WTC11 (cell line): Measurements from ENCODE around the gene FOXP1. TPM values are rescaled to one million over a fixed set of nuclear protein-coding genes. Genes with fewer than 3 reads are reported as not detected.

Experiments used
- ATAC-seq: fragments of 200-7000 bp; cut with Tn5 transposase; 2 replicates; pipeline ENCODE4 v1.10.0; 2021; ENCODE audit warnings: mild to moderate bottlenecking, moderate library complexity
- CTCF ChIA-PET: fragments of 300-600 bp; sonication (Branson Sonifier 250); formaldehyde crosslinking; loops from one replicate; lab custom pipeline; 2021; ENCODE audit warnings: antibody characterized with exemption; lab: Charles Lee
- POLR2A ChIA-PET: fragments of 350-600 bp; sonication (Branson Sonifier 250); formaldehyde crosslinking; loops from one replicate; lab custom pipeline; 2021; ENCODE audit warnings: antibody characterized with exemption; lab: Charles Lee
- DNase-seq: peaks from one replicate; pipeline ENCODE4 v3.0.0; 2021; ENCODE audit warnings: low spot score
- H3K27ac Mint-ChIP-seq: 2 replicates; pipeline ENCODE4 v1.8.0; 2021; ENCODE audit warnings: mixed read lengths
- H3K27me3 Mint-ChIP-seq: 2 replicates; pipeline ENCODE4 v1.8.0; 2021; ENCODE audit warnings: low read depth, mild to moderate bottlenecking, moderate library complexity, mixed read lengths
- H3K36me3 Mint-ChIP-seq: 2 replicates; pipeline ENCODE4 v1.8.0; 2021; ENCODE audit warnings: mixed read lengths
- H3K4me1 Mint-ChIP-seq: 2 replicates; pipeline ENCODE4 v1.8.0; 2022; ENCODE audit warnings: mixed read lengths
- H3K4me3 Mint-ChIP-seq: 2 replicates; pipeline ENCODE4 v1.8.0; 2021; ENCODE audit warnings: mild to moderate bottlenecking, moderate library complexity, mixed read lengths
- H3K9me3 Mint-ChIP-seq: 2 replicates; pipeline ENCODE4 v1.8.0; 2021; ENCODE audit warnings: mixed read lengths
- CREB1 ChIP-seq: sonication (generic); formaldehyde crosslinking; IDR thresholded peaks from 2 replicates; pipeline ENCODE4 v1.8.0; 2023; ENCODE audit warnings: mild to moderate bottlenecking, missing genetic modification reagents
- E2F4 ChIP-seq: sonication (generic); formaldehyde crosslinking; IDR thresholded peaks from 2 replicates; pipeline ENCODE4 v1.8.1; 2022; ENCODE audit warnings: low read depth, mild to moderate bottlenecking, moderate library complexity, missing genetic modification reagents, borderline replicate concordance
- E2F5 ChIP-seq: sonication (generic); formaldehyde crosslinking; IDR thresholded peaks from 2 replicates; pipeline ENCODE4 v1.8.1; 2022; ENCODE audit warnings: mild to moderate bottlenecking, moderate library complexity, missing genetic modification reagents
- ETV6 ChIP-seq: sonication (generic); formaldehyde crosslinking; IDR thresholded peaks from 2 replicates; pipeline ENCODE4 v1.8.1; 2022; ENCODE audit warnings: mild to moderate bottlenecking, missing genetic modification reagents
- FOXJ3 ChIP-seq: sonication (generic); formaldehyde crosslinking; IDR thresholded peaks from 2 replicates; pipeline ENCODE4 v1.9.0; 2021; ENCODE audit warnings: missing genetic modification reagents, mild to moderate bottlenecking, borderline replicate concordance
- JAZF1 ChIP-seq: fragments of 250-450 bp; sonication (Bioruptor Pico); IDR thresholded peaks from 2 replicates; pipeline ENCODE4 v1.9.0; 2021; ENCODE audit warnings: moderate library complexity, mild to moderate bottlenecking, inconsistent platforms
- JUN ChIP-seq: sonication (generic); formaldehyde crosslinking; IDR thresholded peaks from 2 replicates; pipeline ENCODE4 v1.8.0; 2023; ENCODE audit warnings: mild to moderate bottlenecking, missing genetic modification reagents
- MYBL2 ChIP-seq: sonication (generic); formaldehyde crosslinking; IDR thresholded peaks from 2 replicates; pipeline ENCODE4 v1.8.1; 2023; ENCODE audit warnings: mild to moderate bottlenecking, moderate library complexity, missing genetic modification reagents
- NFATC4 ChIP-seq: fragments of 250-450 bp; sonication (Bioruptor Pico); IDR thresholded peaks from 2 replicates; pipeline ENCODE4 v1.9.0; 2021; ENCODE audit warnings: mild to moderate bottlenecking
- NR2C2 ChIP-seq: sonication (generic); formaldehyde crosslinking; IDR thresholded peaks from 2 replicates; pipeline ENCODE4 v1.8.0; 2022; ENCODE audit warnings: mild to moderate bottlenecking, missing genetic modification reagents
- RORB ChIP-seq: fragments of 250-450 bp; sonication (Bioruptor Pico); IDR thresholded peaks from 2 replicates; pipeline ENCODE4 v1.9.0; 2021; ENCODE audit warnings: mild to moderate bottlenecking
- SOX15 ChIP-seq: fragments of 250-450 bp; sonication (Bioruptor Pico); IDR thresholded peaks from 2 replicates; pipeline ENCODE4 v1.9.0; 2021; ENCODE audit warnings: mild to moderate bottlenecking
- SP1 ChIP-seq: sonication (generic); formaldehyde crosslinking; conservative IDR thresholded peaks from 2 replicates; pipeline ENCODE4 v1.8.1; 2022; ENCODE audit warnings: missing genetic modification reagents
- ZNF138 ChIP-seq: sonication (generic); formaldehyde crosslinking; conservative IDR thresholded peaks from 2 replicates; pipeline ENCODE4 v1.8.1; 2022; ENCODE audit warnings: mild to moderate bottlenecking, moderate library complexity, missing genetic modification reagents
- ZNF423 ChIP-seq: fragments of 250-450 bp; sonication (Bioruptor Pico); IDR thresholded peaks from 2 replicates; pipeline ENCODE4 v2.1.2; 2022; ENCODE audit warnings: mild to moderate bottlenecking, moderate library complexity
- total RNA-seq: library from RNA; stranded (reverse); gene quantifications from 3 replicates; pipeline ENCODE4 v1.2.3, GENCODE V29; 2021
- TF ChIP-seq, protein P1 (sequence below): sonication (generic); formaldehyde crosslinking; IDR thresholded peaks from 2 replicates; pipeline ENCODE4 v1.8.1; 2022; ENCODE audit warnings: low read depth, missing genetic modification reagents, borderline replicate concordance
- TF ChIP-seq, protein P2 (sequence below): sonication (generic); formaldehyde crosslinking; IDR thresholded peaks from 2 replicates; pipeline ENCODE4 v1.8.0; 2023; ENCODE audit warnings: missing genetic modification reagents
- TF ChIP-seq, protein P3 (sequence below): fragments of 250-450 bp; sonication (Bioruptor Pico); IDR thresholded peaks from 2 replicates; pipeline ENCODE4 v2.1.2; 2022; ENCODE audit warnings: mild to moderate bottlenecking, moderate library complexity
- TF ChIP-seq, protein P4 (sequence below): fragments of 250-450 bp; sonication (Bioruptor Pico); IDR thresholded peaks from 2 replicates; pipeline ENCODE4 v1.9.0; 2021; ENCODE audit warnings: moderate library complexity, mild to moderate bottlenecking, inconsistent platforms, borderline replicate concordance
- TF ChIP-seq, protein P5 (sequence below): sonication (generic); formaldehyde crosslinking; IDR thresholded peaks from 2 replicates; pipeline ENCODE4 v1.8.0; 2022; ENCODE audit warnings: mild to moderate bottlenecking, missing genetic modification reagents

Gene FOXP1
- total RNA-seq, 1 experiment from 2014 or later, result 25.8 TPM

- no peak for TF ChIP-seq ETV6 (CRISPR knock-in tag)
- TF ChIP-seq, protein P1, sequence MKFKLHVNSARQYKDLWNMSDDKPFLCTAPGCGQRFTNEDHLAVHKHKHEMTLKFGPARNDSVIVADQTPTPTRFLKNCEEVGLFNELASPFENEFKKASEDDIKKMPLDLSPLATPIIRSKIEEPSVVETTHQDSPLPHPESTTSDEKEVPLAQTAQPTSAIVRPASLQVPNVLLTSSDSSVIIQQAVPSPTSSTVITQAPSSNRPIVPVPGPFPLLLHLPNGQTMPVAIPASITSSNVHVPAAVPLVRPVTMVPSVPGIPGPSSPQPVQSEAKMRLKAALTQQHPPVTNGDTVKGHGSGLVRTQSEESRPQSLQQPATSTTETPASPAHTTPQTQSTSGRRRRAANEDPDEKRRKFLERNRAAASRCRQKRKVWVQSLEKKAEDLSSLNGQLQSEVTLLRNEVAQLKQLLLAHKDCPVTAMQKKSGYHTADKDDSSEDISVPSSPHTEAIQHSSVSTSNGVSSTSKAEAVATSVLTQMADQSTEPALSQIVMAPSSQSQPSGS (CRISPR knock-in tag), result no peak
- no peak for TF ChIP-seq CREB1
These were observed 414.6 kb downstream of the FOXP1 start (continued) for GRCh38 chr3:71168880-71169411.

GRCh38 chr3:71168121-71168721, 415.3 kb downstream of the FOXP1 start:
- H3K27me3 Mint-ChIP-seq, result no peaks in the 10 kb centered on the region
- peaks cover 4% of the 10 kb centered on the region; the same call in 1 of the 2 replicates for H3K9me3 Mint-ChIP-seq
- no peak overlapping the region; the same call in 1 of the 2 replicates for H3K27ac Mint-ChIP-seq
- TF ChIP-seq ZNF138 (no peak), SP1 (CRISPR knock-in tag) (no peak), FOXJ3 (no peak), RORB (CRISPR knock-in tag) (no peak), E2F5 (CRISPR knock-in tag) (no peak), JAZF1 (CRISPR knock-in tag) (no peak), NFATC4 (CRISPR knock-in tag) (no peak), MYBL2 (CRISPR knock-in tag) (no peak), SOX15 (CRISPR knock-in tag) (no peak), JUN (CRISPR knock-in tag) (no peak), E2F4 (CRISPR knock-in tag) (no peak), ZNF423 (no peak), NR2C2 (CRISPR knock-in tag) (no peak)
- TF ChIP-seq, protein P2, sequence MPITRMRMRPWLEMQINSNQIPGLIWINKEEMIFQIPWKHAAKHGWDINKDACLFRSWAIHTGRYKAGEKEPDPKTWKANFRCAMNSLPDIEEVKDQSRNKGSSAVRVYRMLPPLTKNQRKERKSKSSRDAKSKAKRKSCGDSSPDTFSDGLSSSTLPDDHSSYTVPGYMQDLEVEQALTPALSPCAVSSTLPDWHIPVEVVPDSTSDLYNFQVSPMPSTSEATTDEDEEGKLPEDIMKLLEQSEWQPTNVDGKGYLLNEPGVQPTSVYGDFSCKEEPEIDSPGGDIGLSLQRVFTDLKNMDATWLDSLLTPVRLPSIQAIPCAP (CRISPR knock-in tag), result no peak
- TF ChIP-seq, protein P3, sequence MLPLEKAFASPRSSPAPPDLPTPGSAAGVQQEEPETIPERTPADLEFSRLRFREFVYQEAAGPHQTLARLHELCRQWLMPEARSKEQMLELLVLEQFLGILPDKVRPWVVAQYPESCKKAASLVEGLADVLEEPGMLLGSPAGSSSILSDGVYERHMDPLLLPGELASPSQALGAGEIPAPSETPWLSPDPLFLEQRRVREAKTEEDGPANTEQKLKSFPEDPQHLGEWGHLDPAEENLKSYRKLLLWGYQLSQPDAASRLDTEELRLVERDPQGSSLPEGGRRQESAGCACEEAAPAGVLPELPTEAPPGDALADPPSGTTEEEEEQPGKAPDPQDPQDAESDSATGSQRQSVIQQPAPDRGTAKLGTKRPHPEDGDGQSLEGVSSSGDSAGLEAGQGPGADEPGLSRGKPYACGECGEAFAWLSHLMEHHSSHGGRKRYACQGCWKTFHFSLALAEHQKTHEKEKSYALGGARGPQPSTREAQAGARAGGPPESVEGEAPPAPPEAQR (CRISPR knock-in tag), result no peak
- TF ChIP-seq, protein P4, sequence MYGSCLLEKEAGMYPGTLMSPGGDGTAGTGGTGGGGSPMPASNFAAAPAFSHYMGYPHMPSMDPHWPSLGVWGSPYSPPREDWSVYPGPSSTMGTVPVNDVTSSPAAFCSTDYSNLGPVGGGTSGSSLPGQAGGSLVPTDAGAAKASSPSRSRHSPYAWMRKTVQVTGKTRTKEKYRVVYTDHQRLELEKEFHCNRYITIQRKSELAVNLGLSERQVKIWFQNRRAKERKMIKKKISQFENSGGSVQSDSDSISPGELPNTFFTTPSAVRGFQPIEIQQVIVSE (CRISPR knock-in tag), result no peak
- TF ChIP-seq, protein P5, sequence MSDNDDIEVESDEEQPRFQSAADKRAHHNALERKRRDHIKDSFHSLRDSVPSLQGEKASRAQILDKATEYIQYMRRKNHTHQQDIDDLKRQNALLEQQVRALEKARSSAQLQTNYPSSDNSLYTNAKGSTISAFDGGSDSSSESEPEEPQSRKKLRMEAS (CRISPR knock-in tag), result no peak
- POLR2A ChIA-PET, result interaction anchor here (0.5 kb wide), 1 partner anchor 813 kb away, joined by 3 read pairs; no protein-coding TSS in a partner anchor
- no peak overlapping the region for H3K4me3 Mint-ChIP-seq
- H3K36me3 Mint-ChIP-seq, result no peaks in the 10 kb centered on the region
- DNase-seq (no peak), ATAC-seq (no peak)
- CTCF ChIA-PET, result interaction anchor here (0.6 kb wide), 1 partner anchor 27 kb away, joined by 6 read pairs; no protein-coding TSS in a partner anchor
- H3K4me1 Mint-ChIP-seq, result peaks cover 76% of the 10 kb centered on the region
